Activated CD4-positive, alpha-beta T cell treated with anti-CD3 and anti-CD28 coated beads, Interleukin-2, amount 50 U/mL, for 24 hours (primary cell): ENCODE results near the gene PKN2.
"Not testable (repeated sequence)": the region's sequence is repeated elsewhere in the genome, so short reads cannot be mapped to it uniquely, and the experiment has no call there.

Experiments used
- DNase-seq, 2 donors: peaks; one replicate each; pipeline ENCODE4 v3.0.0-alpha.2; 2020; ENCODE audit warnings: low read depth in 1 of 2, low spot score in 1 of 2

PKN2 gene

GRCh38 chr1:88678405-88678804, 5.7 kb upstream of the PKN2 start:
- no peak for DNase-seq

- no peak for DNase-seq
These were observed 3.6 kb upstream of the PKN2 start for GRCh38 chr1:88680471-88680870.

GRCh38 chr1:88680911-88681622, 3.0 kb upstream of the PKN2 start:
- DNase-seq = no peak

- peak; percentile 15 to 44 for DNase-seq
These were observed 597 bp downstream of the PKN2 start for GRCh38 chr1:88684482-88685258.

GRCh38 chr1:88685259-88685620, 1.2 kb downstream of the PKN2 start:
- DNase-seq = no peak

- no peak for DNase-seq
These were observed 7.5 kb downstream of the PKN2 start for GRCh38 chr1:88691540-88691939.

GRCh38 chr1:88695781-88696180, 11.7 kb downstream of the PKN2 start:
- DNase-seq = no peak

- no peak for DNase-seq
These were observed 13.4 kb downstream of the PKN2 start for GRCh38 chr1:88697503-88697902.

- no peak for DNase-seq
These were observed 14.1 kb downstream of the PKN2 start for GRCh38 chr1:88698140-88698539.

GRCh38 chr1:88698764-88699163, 14.7 kb downstream of the PKN2 start:
- no peak for DNase-seq

GRCh38 chr1:88700425-88701013, 16.4 kb downstream of the PKN2 start:
- no peak for DNase-seq

- DNase-seq = no peak
These were observed 17.2 kb downstream of the PKN2 start for GRCh38 chr1:88701275-88701674.

- DNase-seq = not testable (repeated sequence)
These were observed 17.7 kb downstream of the PKN2 start for GRCh38 chr1:88701793-88702192.

- no peak for DNase-seq
These were observed 23.9 kb downstream of the PKN2 start for GRCh38 chr1:88708011-88708410.

- DNase-seq = not testable (repeated sequence)
These were observed 28.8 kb downstream of the PKN2 start for GRCh38 chr1:88712907-88713306.

GRCh38 chr1:88716571-88716970, 32.5 kb downstream of the PKN2 start:
- not testable (repeated sequence) for DNase-seq

GRCh38 chr1:88722492-88722891, 38.4 kb downstream of the PKN2 start:
- no peak for DNase-seq

GRCh38 chr1:88726697-88727096, 42.6 kb downstream of the PKN2 start:
- DNase-seq = no peak

- DNase-seq = no peak
These were observed 43.1 kb downstream of the PKN2 start for GRCh38 chr1:88727205-88727604.

GRCh38 chr1:88729297-88729696, 45.2 kb downstream of the PKN2 start:
- no peak for DNase-seq

- DNase-seq = no peak
These were observed 46.1 kb downstream of the PKN2 start for GRCh38 chr1:88730132-88730675.

- DNase-seq = no peak
These were observed 46.9 kb downstream of the PKN2 start for GRCh38 chr1:88730995-88731394.
